ENCODE measurements around the gene ALDH7A1.

DNA sequence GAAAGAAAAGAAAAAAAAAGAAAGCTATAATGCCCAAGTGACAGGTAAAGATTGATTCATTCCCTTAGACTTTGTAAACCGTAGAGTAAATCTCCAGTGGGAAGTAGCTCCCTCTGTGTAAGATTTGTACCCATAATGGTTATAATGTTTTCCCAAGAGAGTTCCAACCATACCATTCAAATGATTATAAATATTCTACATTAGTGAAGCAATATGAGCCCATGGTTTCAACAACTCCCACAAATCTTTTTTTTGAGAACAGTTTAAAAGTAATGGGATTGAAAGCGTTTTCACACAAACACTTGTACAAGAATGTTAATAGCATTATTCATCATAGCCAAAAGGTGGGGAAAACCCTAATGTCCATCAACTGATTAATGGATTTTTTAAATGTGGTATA is 113.8 kb downstream of the ALDH7A1 start:
- TF ChIP-seq, protein P1, sequence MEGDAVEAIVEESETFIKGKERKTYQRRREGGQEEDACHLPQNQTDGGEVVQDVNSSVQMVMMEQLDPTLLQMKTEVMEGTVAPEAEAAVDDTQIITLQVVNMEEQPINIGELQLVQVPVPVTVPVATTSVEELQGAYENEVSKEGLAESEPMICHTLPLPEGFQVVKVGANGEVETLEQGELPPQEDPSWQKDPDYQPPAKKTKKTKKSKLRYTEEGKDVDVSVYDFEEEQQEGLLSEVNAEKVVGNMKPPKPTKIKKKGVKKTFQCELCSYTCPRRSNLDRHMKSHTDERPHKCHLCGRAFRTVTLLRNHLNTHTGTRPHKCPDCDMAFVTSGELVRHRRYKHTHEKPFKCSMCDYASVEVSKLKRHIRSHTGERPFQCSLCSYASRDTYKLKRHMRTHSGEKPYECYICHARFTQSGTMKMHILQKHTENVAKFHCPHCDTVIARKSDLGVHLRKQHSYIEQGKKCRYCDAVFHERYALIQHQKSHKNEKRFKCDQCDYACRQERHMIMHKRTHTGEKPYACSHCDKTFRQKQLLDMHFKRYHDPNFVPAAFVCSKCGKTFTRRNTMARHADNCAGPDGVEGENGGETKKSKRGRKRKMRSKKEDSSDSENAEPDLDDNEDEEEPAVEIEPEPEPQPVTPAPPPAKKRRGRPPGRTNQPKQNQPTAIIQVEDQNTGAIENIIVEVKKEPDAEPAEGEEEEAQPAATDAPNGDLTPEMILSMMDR (IDR thresholded peaks at IDR 0.05 in 8 of 11, conservative IDR thresholded peaks at IDR 0.05 in 3 of 11) = no peak
- no peak for TF ChIP-seq POLR2A (IDR thresholded peaks at IDR 0.05)
- no peak for TF ChIP-seq POLR2AphosphoS5 (IDR thresholded peaks at IDR 0.05)

All from spleen (tissue), 7 donors.